K562 (cell line): ENCODE data around the gene LMAN2. TPM values are rescaled to one million over a fixed set of nuclear protein-coding genes. Genes with fewer than 3 reads are reported as not detected.
A peak's percentile ranks its signal among the peaks of the same experiment; 100 is the strongest.

Experiments used
- BDP1 ChIP-seq: IDR thresholded peaks from 3 replicates; pipeline ENCODE4 v1.6.1; 2011; ENCODE audit not compliant: insufficient read length, insufficient read depth
- CAMTA2 ChIP-seq: fragments of 250-450 bp; sonication (Bioruptor Pico); conservative IDR thresholded peaks from 2 replicates; pipeline ENCODE4 v1.5.1; 2022
- CCAR2 ChIP-seq: fragments of 200-400 bp; formaldehyde crosslinking; IDR thresholded peaks from 2 replicates; pipeline ENCODE4 v1.6.1; 2017; ENCODE audit warnings: mild to moderate bottlenecking, low read depth, low read length
- CEBPG ChIP-seq, 3 experiments: fragments of 200-800 bp in 1 of 3; sonication (Bioruptor generic) in 1 of 3; sonication (generic) in 1 of 3; formaldehyde crosslinking in 1 of 3; IDR thresholded peaks in 2 of 3; conservative IDR thresholded peaks in 1 of 3; 2 replicates each; pipeline versions ENCODE4 v1.6.1 to v1.8.0; 2016 to 2022; ENCODE audit warnings: missing compliant biosample characterization in 2 of 3, missing genetic modification characterization in 2 of 3, mild to moderate bottlenecking in 1 of 3, missing genetic modification reagents in 1 of 3
- ERF ChIP-seq: fragments of 450-650 bp; formaldehyde crosslinking; IDR thresholded peaks from 2 replicates; pipeline ENCODE4 v1.4.0; 2020; ENCODE audit warnings: mild to moderate bottlenecking, mixed read lengths
- ETV1 ChIP-seq: fragments of 450-650 bp; conservative IDR thresholded peaks from 2 replicates; pipeline ENCODE4 v1.6.1; 2016; ENCODE audit warnings: missing genetic modification characterization, control low read depth, low read depth, missing compliant biosample characterization
- EWSR1 ChIP-seq: fragments of 450-650 bp; IDR thresholded peaks from 2 replicates; pipeline ENCODE4 v1.6.1; 2018; ENCODE audit warnings: borderline replicate concordance, mild to moderate bottlenecking, low read depth, moderate library complexity; ENCODE audit not compliant: partially characterized antibody
- FUS ChIP-seq: fragments of 200-400 bp; formaldehyde crosslinking; optimal IDR thresholded peaks from 2 replicates; pipeline ENCODE3; 2017; ENCODE audit warnings: low read depth, low read length
- HMGN3 ChIP-seq: IDR thresholded peaks from 2 replicates; pipeline ENCODE4 v1.6.1; 2011; ENCODE audit warnings: borderline replicate concordance, low read depth, mild to moderate bottlenecking, mixed read lengths, low read length; ENCODE audit not compliant: insufficient read length; ENCODE audit errors: extremely low read depth
- JUN ChIP-seq, 2 experiments: sonication (generic) in 1 of 2; formaldehyde crosslinking in 1 of 2; IDR thresholded peaks; 2 replicates each; pipeline versions ENCODE4 v1.6.1 to v1.8.0; 2012 to 2022; ENCODE audit warnings: borderline replicate concordance in 2 of 2, mild to moderate bottlenecking in 2 of 2, improper control_type of control experiment in 1 of 2, low read depth in 1 of 2, low read length in 1 of 2, missing genetic modification reagents in 1 of 2
- JUNB ChIP-seq: fragments of 450-650 bp; formaldehyde crosslinking; conservative IDR thresholded peaks from 2 replicates; pipeline ENCODE4 v1.4.0; 2020; ENCODE audit warnings: mild to moderate bottlenecking
- MYC ChIP-seq, 2 experiments: fragments of 250-450 bp in 1 of 2; sonication (Bioruptor Pico) in 1 of 2; IDR thresholded peaks; 2 replicates each; pipeline versions ENCODE4 v1.5.1 to v1.6.1; 2012 to 2021; ENCODE audit warnings: low read depth in 2 of 2, borderline replicate concordance in 1 of 2, improper control_type of control experiment in 1 of 2, low read length in 1 of 2, mild to moderate bottlenecking in 1 of 2, moderate library complexity in 1 of 2
- PURB ChIP-seq: sonication (generic); formaldehyde crosslinking; IDR thresholded peaks from 2 replicates; pipeline ENCODE4 v1.9.0; 2021; ENCODE audit warnings: low read depth, mild to moderate bottlenecking, missing genetic modification reagents
- RAD21 ChIP-seq, 2 experiments: fragments of 250-450 bp in 1 of 2; fragments of 450-650 bp in 1 of 2; sonication (Bioruptor Pico) in 1 of 2; formaldehyde crosslinking in 1 of 2; IDR thresholded peaks in 1 of 2; conservative IDR thresholded peaks in 1 of 2; 2 replicates each; pipeline versions ENCODE4 v1.4.0 to v1.8.0; 2020 to 2022; ENCODE audit warnings: mild to moderate bottlenecking in 2 of 2, moderate library complexity in 1 of 2
- RBM39 ChIP-seq: fragments of 200-400 bp; formaldehyde crosslinking; optimal IDR thresholded peaks from 2 replicates; pipeline ENCODE3; 2018; ENCODE audit warnings: low read depth, low read length
- SMARCC2 ChIP-seq: fragments of 450-650 bp; IDR thresholded peaks from 2 replicates; pipeline ENCODE4 v1.6.1; 2017; ENCODE audit warnings: antibody characterized with exemption, moderate library complexity, mild to moderate bottlenecking, low read depth
- SPI1 ChIP-seq: IDR thresholded peaks from 2 replicates; pipeline ENCODE4 v1.6.1; 2011; ENCODE audit warnings: low read depth, low read length, control low read depth, borderline replicate concordance
- STAT5B ChIP-seq: fragments of 250-450 bp; sonication (Bioruptor Pico); IDR thresholded peaks from 2 replicates; pipeline ENCODE4 v1.8.0; 2021; ENCODE audit warnings: mild to moderate bottlenecking, inconsistent platforms
- XRCC3 ChIP-seq: fragments of 450-650 bp; IDR thresholded peaks from 2 replicates; pipeline ENCODE4 v1.6.1; 2017; ENCODE audit warnings: mild to moderate bottlenecking, moderate library complexity
- ZFP1 ChIP-seq: fragments of 450-650 bp; formaldehyde crosslinking; IDR thresholded peaks from 2 replicates; pipeline ENCODE4 v1.4.0; 2020; ENCODE audit warnings: mild to moderate bottlenecking, mixed read lengths
- ZFPM2 ChIP-seq: fragments of 250-450 bp; sonication (Bioruptor Pico); IDR thresholded peaks from 2 replicates; pipeline ENCODE4 v1.5.1; 2022; ENCODE audit warnings: mild to moderate bottlenecking
- ZNF23 ChIP-seq: fragments of 250-450 bp; sonication (Bioruptor Pico); IDR thresholded peaks from 2 replicates; pipeline ENCODE4 v1.4.0; 2020; ENCODE audit warnings: mild to moderate bottlenecking
- ZNF282 ChIP-seq: sonication (generic); formaldehyde crosslinking; IDR thresholded peaks from 2 replicates; pipeline ENCODE4 v1.8.1; 2023; ENCODE audit warnings: missing genetic modification reagents
- ZNF668 ChIP-seq: fragments of 250-450 bp; sonication (Bioruptor Pico); IDR thresholded peaks from 2 replicates; pipeline ENCODE4 v1.8.0; 2022; ENCODE audit warnings: mild to moderate bottlenecking, inconsistent platforms
- polyA plus RNA-seq, 8 experiments: library from polyadenylated mRNA; depleted of rRNA in 4 of 8; stranded (reverse) in 5 of 8; unstranded in 3 of 8; fragments of >200 nt; fragmentation: Nextera tagmentation in 2 of 8; fragmentation: Illumina TruSeq in 1 of 8; extraction: Ambion mirVana in 2 of 8; extraction: Trizol in 1 of 8; gene quantifications; 2 replicates each; pipeline versions ENCODE4 v1.2.1 to v1.2.3, GENCODE V29; 2011 to 2014; ENCODE audit warnings: inconsistent platforms in 1 of 8, missing spikeins in 1 of 8
- total RNA-seq, 7 experiments: library from RNA; depleted of rRNA in 6 of 7; stranded (reverse); fragments of >200 nt in 6 of 7; fragmentation: Illumina TruSeq in 2 of 7; extraction: Trizol in 2 of 7; gene quantifications; 2 replicates each; pipeline versions ENCODE4 v1.2.1 to v1.2.3, GENCODE V29; 2011 to 2021; ENCODE audit warnings: low replicate concordance in 1 of 7
- TF ChIP-seq, protein P1 (sequence below): fragments of 450-650 bp; IDR thresholded peaks from 2 replicates; pipeline ENCODE4 v1.6.1; 2016; ENCODE audit warnings: missing biosample characterization, missing genetic modification characterization
- TF ChIP-seq, protein P2 (sequence below): sonication (generic); formaldehyde crosslinking; IDR thresholded peaks from 2 replicates; pipeline ENCODE4 v1.8.1; 2022; ENCODE audit warnings: missing genetic modification reagents

The LMAN2 gene
- total and polyA plus RNA-seq, 9 of the 15 experiments (the other 6 are each of a cell fraction or from before 2014, with no cell fraction given), result 2.7 to 254 (median 136) TPM

DNA sequence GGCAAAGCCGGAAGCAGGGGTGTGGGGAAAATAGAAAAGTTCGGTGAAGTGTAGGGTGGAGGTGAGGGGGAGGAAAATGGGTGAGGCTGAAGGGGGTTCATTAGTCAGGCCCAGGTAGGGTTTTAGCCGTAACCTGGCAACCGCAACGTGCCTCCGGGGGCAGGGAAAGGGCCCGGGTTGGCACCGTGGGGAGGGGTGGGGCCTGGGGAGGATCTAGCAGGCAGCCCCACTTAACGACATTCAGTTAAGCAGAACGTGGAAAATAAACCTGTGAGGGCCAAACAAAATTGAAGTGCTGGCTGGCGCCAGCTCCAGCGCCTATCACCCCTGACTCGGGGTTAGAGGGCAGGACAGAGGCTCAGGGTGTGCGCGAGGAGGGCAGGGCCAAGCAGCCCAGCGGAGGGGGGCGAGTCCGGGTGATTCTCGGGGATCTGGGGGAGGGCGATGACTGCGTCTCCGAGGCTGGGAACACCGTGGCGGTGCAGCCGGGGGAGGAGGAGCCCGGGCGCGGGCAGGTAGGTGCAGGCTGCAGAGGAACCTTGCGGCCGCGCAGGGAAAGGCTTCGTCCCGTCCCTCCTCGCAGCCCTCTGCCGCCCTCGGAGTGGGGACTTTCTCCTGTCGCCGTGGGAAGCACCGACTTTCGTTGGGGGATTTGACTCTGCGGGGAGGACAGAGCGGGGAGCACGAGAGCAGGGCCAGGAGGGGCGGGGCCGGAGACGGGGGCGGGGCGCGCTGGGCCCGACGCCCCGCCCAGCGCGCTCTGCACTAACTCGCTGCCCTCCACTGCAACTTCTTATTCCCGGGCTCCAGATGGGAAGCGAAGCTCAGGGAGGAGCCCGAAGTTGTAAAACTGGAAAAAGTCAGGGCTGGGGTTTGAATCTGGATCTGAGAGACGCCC, 11.4 kb upstream of the LMAN2 start (continued):
- TF ChIP-seq, protein P1, sequence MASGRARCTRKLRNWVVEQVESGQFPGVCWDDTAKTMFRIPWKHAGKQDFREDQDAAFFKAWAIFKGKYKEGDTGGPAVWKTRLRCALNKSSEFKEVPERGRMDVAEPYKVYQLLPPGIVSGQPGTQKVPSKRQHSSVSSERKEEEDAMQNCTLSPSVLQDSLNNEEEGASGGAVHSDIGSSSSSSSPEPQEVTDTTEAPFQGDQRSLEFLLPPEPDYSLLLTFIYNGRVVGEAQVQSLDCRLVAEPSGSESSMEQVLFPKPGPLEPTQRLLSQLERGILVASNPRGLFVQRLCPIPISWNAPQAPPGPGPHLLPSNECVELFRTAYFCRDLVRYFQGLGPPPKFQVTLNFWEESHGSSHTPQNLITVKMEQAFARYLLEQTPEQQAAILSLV, result no peak
- TF ChIP-seq ZNF282 (CRISPR knock-in tag) (no peak), JUNB (CRISPR knock-in tag) (no peak), ETV1 (tag) (no peak), ZNF668 (no peak), CCAR2 (no peak), RAD21 (CRISPR knock-in tag; conservative IDR thresholded peaks at IDR 0.05 in 1 of 2, IDR thresholded peaks at IDR 0.05 in 1 of 2) (no peak), SMARCC2 (no peak), RBM39 (no peak), SPI1 (no peak), HMGN3 (peak; percentile 61), STAT5B (CRISPR knock-in tag) (no peak), EWSR1 (no peak), ZNF23 (CRISPR knock-in tag) (no peak), JUN (IDR thresholded peaks at IDR 0.05; ENCODE audit: borderline replicate concordance, low read depth, low read length) (no peak), JUN (CRISPR knock-in tag; IDR thresholded peaks at IDR 0.05; ENCODE audit: borderline replicate concordance) (no peak), PURB (CRISPR knock-in tag) (no peak), ERF (CRISPR knock-in tag) (no peak), FUS (no peak), MYC (IDR thresholded peaks at IDR 0.05; ENCODE audit: low read depth, low read length) (peak; percentile 30), MYC (CRISPR knock-in tag; IDR thresholded peaks at IDR 0.05; ENCODE audit: borderline replicate concordance, low read depth) (no peak), CAMTA2 (CRISPR knock-in tag) (no peak), ZFP1 (CRISPR knock-in tag) (no peak), ZFPM2 (CRISPR knock-in tag) (no peak), XRCC3 (no peak), CEBPG (CRISPR knock-in tag; IDR thresholded peaks at IDR 0.05) (no peak), CEBPG (tag; conservative IDR thresholded peaks at IDR 0.05 in 1 of 2, IDR thresholded peaks at IDR 0.05 in 1 of 2) (no peak), BDP1 (no peak)
- TF ChIP-seq, protein P2, sequence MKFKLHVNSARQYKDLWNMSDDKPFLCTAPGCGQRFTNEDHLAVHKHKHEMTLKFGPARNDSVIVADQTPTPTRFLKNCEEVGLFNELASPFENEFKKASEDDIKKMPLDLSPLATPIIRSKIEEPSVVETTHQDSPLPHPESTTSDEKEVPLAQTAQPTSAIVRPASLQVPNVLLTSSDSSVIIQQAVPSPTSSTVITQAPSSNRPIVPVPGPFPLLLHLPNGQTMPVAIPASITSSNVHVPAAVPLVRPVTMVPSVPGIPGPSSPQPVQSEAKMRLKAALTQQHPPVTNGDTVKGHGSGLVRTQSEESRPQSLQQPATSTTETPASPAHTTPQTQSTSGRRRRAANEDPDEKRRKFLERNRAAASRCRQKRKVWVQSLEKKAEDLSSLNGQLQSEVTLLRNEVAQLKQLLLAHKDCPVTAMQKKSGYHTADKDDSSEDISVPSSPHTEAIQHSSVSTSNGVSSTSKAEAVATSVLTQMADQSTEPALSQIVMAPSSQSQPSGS, result no peak
